HG03460 (cell line): ENCODE measurements around the gene PPP1R14B.

Experiments
- ATAC-seq: cut with Tn5 transposase; IDR thresholded peaks from one replicate; pipeline ENCODE4 v1.9.1; 2021; ENCODE audit not compliant: unreplicated experiment

Gene PPP1R14B

GRCh38 chr11:64246871-64247728 is at the start of gene PPP1R14B:
Gene PPP1R14B, minus strand, starts transcription at chr11:64246943. Its CDS starts 270 bp downstream, at chr11:64246673.
- no peak for ATAC-seq

GRCh38 chr11:64296236-64296635 is 49.5 kb upstream of the PPP1R14B start:
- no peak for ATAC-seq

- no peak for ATAC-seq
Measured at GRCh38 chr11:64295760-64296159, 49.0 kb upstream of the PPP1R14B start.

GRCh38 chr11:64294774-64295173 is 48.0 kb upstream of the PPP1R14B start:
- ATAC-seq, result no peak

GRCh38 chr11:64292460-64293254 is 45.9 kb upstream of the PPP1R14B start:
- no peak for ATAC-seq

- no peak for ATAC-seq
Measured at GRCh38 chr11:64291752-64292459, 45.2 kb upstream of the PPP1R14B start.

GRCh38 chr11:64291262-64291751 is 44.6 kb upstream of the PPP1R14B start, which contains the start of gene KCNK4:
Gene KCNK4, plus strand, starts transcription at chr11:64291302. Its CDS starts 1,717 bp downstream, at chr11:64293019.
- no peak for ATAC-seq

GRCh38 chr11:64290352-64291261 is 43.9 kb upstream of the PPP1R14B start:
- no peak for ATAC-seq

GRCh38 chr11:64289002-64289564 is 42.3 kb upstream of the PPP1R14B start:
- ATAC-seq, result no peak

GRCh38 chr11:64288353-64288750 is 41.6 kb upstream of the PPP1R14B start:
- ATAC-seq, result no peak

- no peak for ATAC-seq
Measured at GRCh38 chr11:64287676-64288352, 41.1 kb upstream of the PPP1R14B start.

- no peak for ATAC-seq
Measured at GRCh38 chr11:64286801-64287159, 40.0 kb upstream of the PPP1R14B start.

- no peak for ATAC-seq
Measured at GRCh38 chr11:64285885-64286800, 39.4 kb upstream of the PPP1R14B start.

- peak; percentile 59 for ATAC-seq
Measured at GRCh38 chr11:64284962-64285884, 38.5 kb upstream of the PPP1R14B start, which contains the start of gene GPR137. Gene GPR137, plus strand, starts transcription at chr11:64285848. Its CDS starts 677 bp downstream, at chr11:64286525.

GRCh38 chr11:64284048-64284961 is 37.6 kb upstream of the PPP1R14B start, which contains the start of gene BAD:
Gene BAD, minus strand, starts transcription at chr11:64284665. Its CDS starts 297 bp downstream, at chr11:64284368.
- ATAC-seq, result peak; percentile 63

- ATAC-seq, result no peak
Measured at GRCh38 chr11:64283092-64283491, 36.3 kb upstream of the PPP1R14B start.
